H1 (cell line): ENCODE results near the gene INPP5K.

Experiments
- CBX5 ChIP-seq: fragments of 300-800, 300-1000 bp; sonication (generic); IDR thresholded peaks from 2 replicates; pipeline ENCODE4 v1.7.1; 2016; ENCODE audit warnings: antibody characterized with exemption, low read length, low read depth
- CTCF ChIP-seq, 3 experiments: IDR thresholded peaks; 1 replicate in 2 of 3; 2 replicates in 1 of 3; pipeline versions ENCODE4 v1.5.1 to v1.6.1; 2011; ENCODE audit warnings: low read length in 3 of 3, mild to moderate bottlenecking in 3 of 3, inconsistent platforms in 2 of 3, low read depth in 1 of 3, moderate library complexity in 1 of 3; ENCODE audit not compliant: insufficient read depth in 1 of 3; ENCODE audit errors: control extremely low read depth in 1 of 3
- EP300 ChIP-seq, 2 experiments: IDR thresholded peaks; 1 replicate in 1 of 2; 2 replicates in 1 of 2; pipeline ENCODE4 v1.6.1; 2011 to 2012; ENCODE audit warnings: low read depth in 2 of 2, low read length in 2 of 2, mild to moderate bottlenecking in 2 of 2, borderline replicate concordance in 1 of 2, inconsistent platforms in 1 of 2, moderate library complexity in 1 of 2
- EZH2 ChIP-seq: fragments of 200-600 bp; sonication (generic); IDR thresholded peaks from 2 replicates; pipeline ENCODE4 v1.7.1; 2012; ENCODE audit warnings: low read depth, mild to moderate bottlenecking, moderate library complexity, low read length, inconsistent platforms; ENCODE audit not compliant: severe bottlenecking
- KDM1A ChIP-seq: fragments of 200-600, 300-600 bp; sonication (generic); IDR thresholded peaks from 2 replicates; pipeline ENCODE4 v1.7.1; 2016; ENCODE audit warnings: mild to moderate bottlenecking, low read length, borderline replicate concordance
- MAX ChIP-seq: IDR thresholded peaks from 2 replicates; pipeline ENCODE4 v1.6.1; 2012; ENCODE audit warnings: inconsistent platforms
- NRF1 ChIP-seq: IDR thresholded peaks from 2 replicates; pipeline ENCODE4 v1.6.1; 2011; ENCODE audit warnings: mild to moderate bottlenecking, low read depth, low read length, improper control_type of control experiment
- POLR2A ChIP-seq, 2 experiments: IDR thresholded peaks; 1 replicate in 1 of 2; 2 replicates in 1 of 2; pipeline ENCODE4 v1.6.1; 2011; ENCODE audit warnings: low read depth in 2 of 2, low read length in 2 of 2, mild to moderate bottlenecking in 2 of 2; ENCODE audit errors: control extremely low read depth in 1 of 2
- RAD21 ChIP-seq, 2 experiments: IDR thresholded peaks in 1 of 2; conservative IDR thresholded peaks in 1 of 2; 2 replicates each; pipeline ENCODE4 v1.6.1; 2011; ENCODE audit warnings: low read depth in 2 of 2, low read length in 2 of 2, improper control_type of control experiment in 1 of 2, inconsistent platforms in 1 of 2, mild to moderate bottlenecking in 1 of 2, moderate library complexity in 1 of 2
- RNF2 ChIP-seq: fragments of 200-900, 300-1000 bp; sonication (generic); IDR thresholded peaks from 2 replicates; pipeline ENCODE4 v1.7.1; 2016; ENCODE audit warnings: borderline replicate concordance, low read depth, mild to moderate bottlenecking, antibody characterized with exemption, low read length; ENCODE audit not compliant: poor library complexity, severe bottlenecking; ENCODE audit errors: missing control alignments
- SIN3A ChIP-seq, 2 experiments: IDR thresholded peaks in 1 of 2; conservative IDR thresholded peaks in 1 of 2; 2 replicates each; pipeline ENCODE4 v1.6.1; 2011 to 2012; ENCODE audit warnings: low read length in 2 of 2, improper control_type of control experiment in 1 of 2, low read depth in 1 of 2, mild to moderate bottlenecking in 1 of 2
- SP1 ChIP-seq: IDR thresholded peaks from 2 replicates; pipeline ENCODE4 v1.6.1; 2011; ENCODE audit warnings: low read depth, low read length
- TAF1 ChIP-seq: IDR thresholded peaks from 2 replicates; pipeline ENCODE4 v1.6.1; 2011; ENCODE audit warnings: mild to moderate bottlenecking, low read depth, low read length
- TEAD4 ChIP-seq: IDR thresholded peaks from 2 replicates; pipeline ENCODE4 v1.6.1; 2012; ENCODE audit warnings: low read depth, low read length, inconsistent platforms, mixed read lengths

DNA sequence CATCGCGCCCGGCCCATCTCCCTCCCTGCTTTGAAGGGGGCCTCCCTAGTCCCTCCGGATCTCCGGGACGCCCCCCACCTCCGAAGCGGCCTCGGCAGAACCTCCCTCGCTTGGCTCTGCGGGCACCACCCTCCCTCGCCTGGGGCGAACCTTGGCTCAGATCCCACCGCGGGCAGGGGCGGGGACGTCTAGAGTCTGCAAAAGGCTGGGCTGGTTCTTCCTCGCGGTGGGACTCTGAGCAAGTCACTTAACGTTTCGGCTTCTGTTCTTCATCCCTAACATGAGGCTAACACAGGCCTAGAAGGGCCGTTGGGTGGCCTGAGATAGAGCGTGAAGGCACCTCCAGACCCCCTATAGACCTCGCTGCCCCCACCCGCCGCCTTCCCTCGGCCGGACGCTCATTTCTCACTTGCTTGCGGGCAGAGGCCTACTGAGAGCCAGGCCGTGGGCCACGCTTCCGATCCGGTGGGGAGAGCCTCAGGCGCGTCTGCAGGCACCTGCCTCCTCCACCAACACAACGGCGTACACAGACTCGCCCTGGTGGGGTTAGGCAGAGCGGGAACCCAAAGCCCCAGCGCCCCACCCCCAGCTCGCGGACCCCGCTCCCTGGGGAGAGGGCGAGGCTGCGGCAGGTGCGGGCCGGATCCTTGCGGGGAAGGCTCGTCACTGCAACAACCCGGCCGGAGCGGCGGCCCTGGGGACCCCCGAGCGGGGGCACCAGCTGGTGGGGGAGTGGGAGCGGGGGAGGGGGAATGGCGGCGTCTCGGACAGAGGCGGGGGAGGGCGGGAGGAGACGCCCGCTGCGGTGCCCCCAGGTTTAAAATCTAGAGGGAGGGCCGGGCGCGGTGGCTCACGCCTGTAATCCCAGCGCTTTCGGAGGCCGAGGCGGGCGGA, 29.4 kb downstream of the INPP5K start:
- TF ChIP-seq CTCF (IDR thresholded peaks at IDR 0.05; ENCODE audit: control extremely low read depth in 1 of 3, insufficient read depth in 1 of 3, low read depth in 1 of 3, low read length in 3 of 3) (no peak), POLR2A (IDR thresholded peaks at IDR 0.05; ENCODE audit: control extremely low read depth in 1 of 2, low read depth in 2 of 2, low read length in 2 of 2) (no peak), KDM1A (no peak; the same call in 1 of the 2 replicates), MAX (no peak), SP1 (no peak), TEAD4 (no peak), SIN3A (conservative IDR thresholded peaks at IDR 0.05 in 1 of 2, IDR thresholded peaks at IDR 0.05 in 1 of 2; ENCODE audit: low read depth in 1 of 2, low read length in 2 of 2) (no peak), CBX5 (no peak), NRF1 (no peak), RAD21 (IDR thresholded peaks at IDR 0.05 in 1 of 2, conservative IDR thresholded peaks at IDR 0.05 in 1 of 2; ENCODE audit: low read depth in 2 of 2, low read length in 2 of 2) (no peak), EP300 (IDR thresholded peaks at IDR 0.05; ENCODE audit: borderline replicate concordance in 1 of 2, low read depth in 2 of 2, low read length in 2 of 2) (no peak), RNF2 (no peak), EZH2 (no peak), TAF1 (no peak)
